ENCODE data around the gene TLE1. TPM values are rescaled to one million over a fixed set of nuclear protein-coding genes. Genes with fewer than 3 reads are reported as not detected.

The TLE1 gene
- total RNA-seq, 1 donor from 2014 or later = 16.3 TPM

DNA sequence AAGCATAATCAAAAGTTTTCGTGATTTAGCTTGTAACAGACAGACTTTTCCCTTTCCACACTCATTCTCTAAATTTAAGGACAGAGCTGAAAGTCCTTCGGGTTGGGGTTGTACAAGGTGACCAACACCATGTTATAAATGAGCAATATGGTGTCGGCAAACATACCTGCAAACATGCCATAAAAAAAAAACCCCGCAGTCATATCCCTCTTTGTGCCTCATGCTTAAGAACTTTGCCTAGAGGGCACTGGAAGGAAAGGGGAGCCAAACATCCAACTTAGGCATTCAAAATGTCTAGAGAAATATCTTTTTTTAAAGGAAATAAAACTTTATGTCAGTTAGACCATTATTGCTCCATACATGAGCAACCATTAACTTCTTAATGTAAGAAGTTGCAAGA, 73.2 kb downstream of the TLE1 start:
- intact Hi-C loops (cut with micrococcal nuclease) = loop anchor here (2.0 kb wide), 1 partner anchor 21 kb away; no protein-coding TSS in a partner anchor
- Mint-ChIP-seq H3K4me1 (peaks cover 23% of the 10 kb centered on the region), H3K27ac (no peak overlapping the region), H3K9me3 (no peaks in the 10 kb centered on the region), H3K27me3 (no peaks in the 10 kb centered on the region), H3K36me3 (ENCODE audit: low read depth) (peaks cover 72% of the 10 kb centered on the region), H3K4me3 (no peak overlapping the region)
- TF ChIP-seq, protein P1, sequence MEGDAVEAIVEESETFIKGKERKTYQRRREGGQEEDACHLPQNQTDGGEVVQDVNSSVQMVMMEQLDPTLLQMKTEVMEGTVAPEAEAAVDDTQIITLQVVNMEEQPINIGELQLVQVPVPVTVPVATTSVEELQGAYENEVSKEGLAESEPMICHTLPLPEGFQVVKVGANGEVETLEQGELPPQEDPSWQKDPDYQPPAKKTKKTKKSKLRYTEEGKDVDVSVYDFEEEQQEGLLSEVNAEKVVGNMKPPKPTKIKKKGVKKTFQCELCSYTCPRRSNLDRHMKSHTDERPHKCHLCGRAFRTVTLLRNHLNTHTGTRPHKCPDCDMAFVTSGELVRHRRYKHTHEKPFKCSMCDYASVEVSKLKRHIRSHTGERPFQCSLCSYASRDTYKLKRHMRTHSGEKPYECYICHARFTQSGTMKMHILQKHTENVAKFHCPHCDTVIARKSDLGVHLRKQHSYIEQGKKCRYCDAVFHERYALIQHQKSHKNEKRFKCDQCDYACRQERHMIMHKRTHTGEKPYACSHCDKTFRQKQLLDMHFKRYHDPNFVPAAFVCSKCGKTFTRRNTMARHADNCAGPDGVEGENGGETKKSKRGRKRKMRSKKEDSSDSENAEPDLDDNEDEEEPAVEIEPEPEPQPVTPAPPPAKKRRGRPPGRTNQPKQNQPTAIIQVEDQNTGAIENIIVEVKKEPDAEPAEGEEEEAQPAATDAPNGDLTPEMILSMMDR (IDR thresholded peaks at IDR 0.05) = no peak
- POLR2A ChIA-PET = no interaction called here
- CTCF ChIA-PET = interaction anchor here (0.6 to 1.7 kb wide), 2 partner anchors 71 to 997 kb away, joined by 4 read pairs; no protein-coding TSS in a partner anchor
- ATAC-seq (ENCODE audit: low read depth) = no peak
- DNase-seq = no peak

DNA sequence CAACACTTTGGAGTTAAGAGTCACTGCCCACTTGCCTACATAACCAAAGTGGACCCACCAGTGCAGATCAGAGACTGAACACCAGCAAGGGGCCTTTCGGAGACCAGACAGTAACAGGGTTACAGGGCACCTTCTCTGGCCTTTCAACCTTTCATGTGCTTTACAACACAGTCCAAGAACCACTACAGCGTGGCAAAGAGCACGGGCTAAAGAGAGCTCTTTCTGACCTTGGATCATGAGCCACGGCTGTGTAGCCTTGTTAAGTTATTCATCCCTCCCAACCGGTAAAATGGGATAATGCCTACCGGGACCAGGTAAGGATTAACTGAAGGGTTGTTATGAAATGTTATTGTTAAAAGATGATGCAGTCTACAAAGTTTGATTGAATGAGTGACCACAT, 75.0 kb downstream of the TLE1 start:
- no peaks in the 10 kb centered on the region for H3K9me3 Mint-ChIP-seq
- no peak overlapping the region for H3K27ac Mint-ChIP-seq
- ATAC-seq (ENCODE audit: low read depth) = no peak
- ChIA-PET POLR2A (interaction anchor here (0.7 kb wide), 1 partner anchor 214 kb away, joined by 3 read pairs; no protein-coding TSS in a partner anchor), CTCF (no interaction called here)
- peaks cover 23% of the 10 kb centered on the region for H3K4me1 Mint-ChIP-seq
- H3K27me3 Mint-ChIP-seq = no peaks in the 10 kb centered on the region
- intact Hi-C loops (cut with micrococcal nuclease) = no loop called here
- TF ChIP-seq, protein P1 (IDR thresholded peaks at IDR 0.05) = no peak
- H3K4me3 Mint-ChIP-seq = no peak overlapping the region
- no peak for DNase-seq
- H3K36me3 Mint-ChIP-seq (ENCODE audit: low read depth) = peaks cover 77% of the 10 kb centered on the region

DNA sequence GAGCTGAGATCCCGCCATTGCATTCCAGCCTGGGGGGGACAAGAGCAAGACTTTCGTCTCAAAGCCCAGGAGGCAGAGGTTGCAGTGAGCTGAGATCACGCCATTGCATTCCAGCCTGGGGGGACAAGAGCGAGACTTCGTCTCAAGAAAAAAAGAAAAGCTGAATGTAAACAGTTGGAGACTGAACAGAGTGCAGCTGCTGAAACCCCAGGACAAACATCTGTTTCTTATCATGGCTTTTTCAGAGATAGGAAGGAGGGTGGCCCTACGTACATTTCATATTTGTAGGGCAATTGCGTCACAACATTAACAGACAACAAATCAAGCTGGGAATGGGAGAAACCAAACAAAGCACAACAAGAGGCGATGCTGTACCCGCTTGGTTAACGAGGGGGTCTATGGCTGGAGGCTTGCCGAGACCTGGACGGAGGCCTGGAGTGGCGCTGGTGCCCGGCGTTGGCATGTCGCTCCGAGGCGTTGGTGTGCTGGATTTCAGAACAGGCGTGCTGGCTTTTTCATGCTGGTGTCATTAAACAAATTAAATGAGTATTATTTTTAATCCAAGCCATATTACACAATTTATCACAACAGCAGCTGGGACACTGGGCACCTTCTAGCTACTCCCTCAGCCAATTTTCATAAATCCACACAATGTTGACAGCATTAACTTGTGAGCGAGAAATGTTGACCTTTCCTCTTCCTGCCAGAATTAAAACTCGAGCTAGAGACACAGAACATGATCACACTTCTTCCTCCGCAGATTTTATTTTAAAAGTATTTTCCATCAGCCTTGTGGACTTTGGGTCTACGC, 76.1 kb downstream of the TLE1 start:
- ATAC-seq (ENCODE audit: low read depth) = no peak
- peaks cover 19% of the 10 kb centered on the region for H3K4me1 Mint-ChIP-seq

DNA sequence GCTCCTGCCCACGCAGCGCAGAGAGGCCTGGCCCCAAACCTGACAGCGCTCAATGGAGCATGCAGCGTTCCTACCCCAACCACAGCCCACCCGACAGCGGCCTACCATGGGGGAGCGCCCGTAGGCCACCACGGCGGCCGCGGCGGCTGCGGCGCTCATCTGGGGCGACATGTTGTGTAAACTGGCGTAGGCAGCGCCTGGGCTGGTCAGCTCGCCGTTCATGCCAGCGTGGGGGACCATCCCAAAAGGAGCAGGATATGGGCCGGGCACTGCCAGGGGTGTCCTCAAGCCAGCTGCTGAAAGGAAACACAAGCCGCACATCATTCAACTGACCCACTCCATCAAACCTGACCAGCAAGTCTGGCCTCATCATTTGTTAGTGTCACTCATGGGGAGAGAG, 77.7 kb downstream of the TLE1 start:
- H3K4me3 Mint-ChIP-seq = no peak overlapping the region
- H3K4me1 Mint-ChIP-seq = peaks cover 21% of the 10 kb centered on the region
- intact Hi-C loops (cut with micrococcal nuclease) = no loop called here
- TF ChIP-seq, protein P1 (IDR thresholded peaks at IDR 0.05) = no peak
- ATAC-seq (ENCODE audit: low read depth) (no peak), DNase-seq (no peak)
- ChIA-PET POLR2A (no interaction called here), CTCF (no interaction called here)
- H3K9me3 Mint-ChIP-seq = no peaks in the 10 kb centered on the region
- H3K27ac Mint-ChIP-seq = no peak overlapping the region
- H3K27me3 Mint-ChIP-seq = no peaks in the 10 kb centered on the region
- H3K36me3 Mint-ChIP-seq (ENCODE audit: low read depth) = peaks cover 82% of the 10 kb centered on the region

More for the DNA sequence above, 76.1 kb downstream of the TLE1 start:
- no peak overlapping the region for H3K27ac Mint-ChIP-seq
- CTCF ChIA-PET = no interaction called here
- no peaks in the 10 kb centered on the region for H3K9me3 Mint-ChIP-seq
- H3K4me3 Mint-ChIP-seq = no peak overlapping the region
- no peaks in the 10 kb centered on the region for H3K27me3 Mint-ChIP-seq
- no peak for DNase-seq
- TF ChIP-seq, protein P1 (IDR thresholded peaks at IDR 0.05) = no peak
- POLR2A ChIA-PET = interaction anchor here (0.7 kb wide), 1 partner anchor 215 kb away, joined by 3 read pairs; no protein-coding TSS in a partner anchor
- intact Hi-C loops (cut with micrococcal nuclease) = no loop called here
- H3K36me3 Mint-ChIP-seq (ENCODE audit: low read depth) = peaks cover 76% of the 10 kb centered on the region

DNA sequence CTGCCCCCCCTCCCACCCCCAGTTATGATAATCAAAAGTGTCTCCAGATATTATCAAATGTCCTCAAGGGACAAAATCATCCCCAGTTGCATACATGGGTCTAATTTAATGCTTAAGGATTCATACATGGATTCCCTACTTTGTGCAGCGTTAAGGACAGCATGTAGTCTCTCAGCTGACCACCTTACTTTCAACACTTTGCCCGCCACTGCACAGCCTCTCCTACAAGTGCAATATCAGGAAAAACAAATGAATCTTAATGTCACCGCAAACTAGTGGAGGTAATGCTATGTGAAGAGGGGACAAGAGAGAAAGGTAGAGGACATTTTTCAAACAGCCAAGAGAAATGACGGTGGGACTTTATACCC, 78.6 kb downstream of the TLE1 start:
- H3K4me3 Mint-ChIP-seq = no peak overlapping the region

More for the DNA sequence above, 78.6 kb downstream of the TLE1 start:
- intact Hi-C loops (cut with micrococcal nuclease) = no loop called here
- Mint-ChIP-seq H3K36me3 (ENCODE audit: low read depth) (peaks cover 80% of the 10 kb centered on the region), H3K4me1 (peaks cover 21% of the 10 kb centered on the region), H3K9me3 (no peaks in the 10 kb centered on the region), H3K27ac (no peak overlapping the region), H3K27me3 (no peaks in the 10 kb centered on the region)
- DNase-seq (no peak), ATAC-seq (ENCODE audit: low read depth) (no peak)
- ChIA-PET CTCF (no interaction called here), POLR2A (interaction anchor here (0.6 kb wide), 1 partner anchor 81 kb away, joined by 3 read pairs; no protein-coding TSS in a partner anchor)
- TF ChIP-seq, protein P1 (IDR thresholded peaks at IDR 0.05) = no peak

Data from activated B cell treated with CpG ODN at 0.5 μM for 24 hours (primary cell).